Measurements from ENCODE around the gene HS6ST2. TPM values are rescaled to one million over a fixed set of nuclear protein-coding genes. Genes with fewer than 3 reads are reported as not detected.

The HS6ST2 gene
- total RNA-seq, 2 experiments from 2014 or later: not detected

GRCh38 chrX:132716006-132716405 is 242.4 kb downstream of the HS6ST2 start:
- Mint-ChIP-seq H3K36me3 (no peaks in the 10 kb centered on the region), H3K4me1 (no peaks in the 10 kb centered on the region), H3K27me3 (no peaks in the 10 kb centered on the region), H3K9me3 (peaks cover 4% of the 10 kb centered on the region), H3K27ac (no peak overlapping the region), H3K4me3 (no peak overlapping the region)
- POLR2A ChIA-PET: no interaction called here
- DNase-seq: no peak
- no peak for ATAC-seq (ENCODE audit: low read depth)

DNA sequence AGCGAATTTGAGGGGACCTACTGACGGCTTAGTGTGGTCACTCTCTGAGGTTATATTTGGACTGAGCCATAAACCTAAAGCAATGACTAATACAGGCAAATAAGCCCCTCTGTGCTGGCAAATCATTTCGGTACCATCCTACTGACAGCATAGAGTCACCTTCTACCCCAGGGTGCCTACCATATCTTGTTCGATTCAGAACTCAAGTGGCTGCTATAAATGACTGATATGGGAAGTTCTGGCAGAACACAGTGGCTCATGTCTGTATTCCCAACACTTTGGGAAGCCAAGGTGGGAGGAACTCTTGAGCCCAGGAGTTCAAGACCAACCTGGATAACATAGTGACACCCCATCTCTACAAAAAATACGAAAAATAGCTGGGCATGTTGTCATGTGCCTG is 243.5 kb downstream of the HS6ST2 start:
- ATAC-seq (ENCODE audit: low read depth) (no peak), DNase-seq (no peak)
- Mint-ChIP-seq H3K36me3 (no peaks in the 10 kb centered on the region), H3K4me3 (no peak overlapping the region), H3K9me3 (no peaks in the 10 kb centered on the region), H3K4me1 (no peaks in the 10 kb centered on the region), H3K27me3 (no peaks in the 10 kb centered on the region), H3K27ac (no peak overlapping the region)
- POLR2A ChIA-PET: no interaction called here

DNA sequence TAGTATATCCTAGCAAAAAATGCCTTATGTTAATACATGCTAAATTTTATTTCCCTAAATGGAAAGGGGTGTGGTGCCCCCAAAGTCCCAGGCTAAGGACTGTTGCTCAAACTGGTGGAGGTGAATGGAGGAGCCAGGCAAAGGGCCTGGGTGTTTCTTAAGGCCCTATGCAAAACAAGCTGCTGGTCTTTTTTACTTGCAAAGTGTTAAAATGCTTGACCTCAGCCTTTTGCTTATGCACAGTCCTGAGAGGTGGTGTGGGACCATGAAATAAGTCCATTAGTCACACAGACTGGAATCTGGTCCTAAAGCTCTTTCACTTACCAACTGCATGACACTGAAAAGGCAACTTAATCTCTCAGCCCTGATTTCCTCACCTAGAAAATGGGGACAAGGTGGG is 246.1 kb downstream of the HS6ST2 start:
- Mint-ChIP-seq H3K9me3 (no peaks in the 10 kb centered on the region), H3K27me3 (no peaks in the 10 kb centered on the region), H3K27ac (no peak overlapping the region), H3K36me3 (no peaks in the 10 kb centered on the region), H3K4me1 (no peaks in the 10 kb centered on the region), H3K4me3 (no peak overlapping the region)
- POLR2A ChIA-PET: no interaction called here
- ATAC-seq (ENCODE audit: low read depth) (no peak), DNase-seq (no peak)

DNA sequence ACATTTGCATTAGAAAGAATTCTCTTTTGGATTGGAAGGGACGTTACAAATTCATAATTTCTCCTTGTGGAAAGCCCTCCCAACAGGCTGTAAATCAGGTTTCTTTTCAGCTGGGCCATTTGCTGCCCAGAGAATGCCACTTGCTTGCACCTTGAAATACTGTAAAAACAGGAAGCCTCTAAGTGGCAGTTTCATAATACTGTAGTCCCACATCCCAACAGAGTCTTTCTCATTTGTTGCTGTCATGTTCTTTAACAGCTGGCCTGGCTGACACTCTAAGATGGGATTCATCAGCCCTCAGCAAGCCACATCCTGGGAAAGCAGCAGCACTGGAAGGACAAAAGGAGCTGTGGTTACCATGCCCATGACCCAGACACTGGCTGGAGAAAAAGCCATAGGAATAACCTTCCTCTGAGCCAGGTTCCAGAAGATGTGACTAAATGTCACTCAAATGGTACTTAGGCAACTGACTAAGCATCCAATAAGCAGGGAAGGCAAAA is 247.7 kb downstream of the HS6ST2 start:
- Mint-ChIP-seq H3K4me3 (no peak overlapping the region), H3K9me3 (no peaks in the 10 kb centered on the region), H3K36me3 (no peaks in the 10 kb centered on the region), H3K27me3 (peaks cover 3% of the 10 kb centered on the region), H3K4me1 (no peaks in the 10 kb centered on the region), H3K27ac (no peak overlapping the region)
- POLR2A ChIA-PET: no interaction called here
- DNase-seq (no peak), ATAC-seq (ENCODE audit: low read depth) (no peak)

GRCh38 chrX:132708529-132708928 is 249.9 kb downstream of the HS6ST2 start:
- ATAC-seq (ENCODE audit: low read depth) (no peak), DNase-seq (no peak)
- Mint-ChIP-seq H3K9me3 (no peaks in the 10 kb centered on the region), H3K27me3 (peaks cover 3% of the 10 kb centered on the region), H3K36me3 (no peaks in the 10 kb centered on the region), H3K27ac (no peak overlapping the region), H3K4me3 (no peak overlapping the region), H3K4me1 (no peaks in the 10 kb centered on the region)
- POLR2A ChIA-PET: no interaction called here

DNA sequence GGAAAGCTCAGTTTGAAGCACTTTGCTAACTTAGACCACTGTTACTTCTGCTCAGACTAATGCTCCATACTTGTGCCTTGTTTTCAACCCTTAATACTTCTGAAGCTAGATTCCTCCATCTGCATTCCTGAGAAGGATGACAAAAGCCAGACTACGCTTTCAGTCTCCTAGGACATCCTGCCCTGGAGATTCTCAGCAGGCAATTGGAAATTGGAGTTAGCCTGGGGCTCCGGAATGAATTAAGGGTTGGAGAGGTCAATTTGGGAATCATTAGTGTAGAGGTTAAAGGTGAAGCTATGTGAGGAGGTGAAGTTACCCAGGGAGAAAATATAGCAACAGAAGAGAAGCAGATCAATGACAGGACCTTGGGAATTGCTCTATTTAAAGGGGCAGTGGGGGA is 253.7 kb downstream of the HS6ST2 start:
- Mint-ChIP-seq H3K9me3 (no peaks in the 10 kb centered on the region), H3K4me3 (no peak overlapping the region), H3K36me3 (no peaks in the 10 kb centered on the region), H3K27ac (no peak overlapping the region), H3K27me3 (peaks cover 3% of the 10 kb centered on the region), H3K4me1 (no peaks in the 10 kb centered on the region)
- DNase-seq (no peak), ATAC-seq (ENCODE audit: low read depth) (no peak)
- POLR2A ChIA-PET: no interaction called here

DNA sequence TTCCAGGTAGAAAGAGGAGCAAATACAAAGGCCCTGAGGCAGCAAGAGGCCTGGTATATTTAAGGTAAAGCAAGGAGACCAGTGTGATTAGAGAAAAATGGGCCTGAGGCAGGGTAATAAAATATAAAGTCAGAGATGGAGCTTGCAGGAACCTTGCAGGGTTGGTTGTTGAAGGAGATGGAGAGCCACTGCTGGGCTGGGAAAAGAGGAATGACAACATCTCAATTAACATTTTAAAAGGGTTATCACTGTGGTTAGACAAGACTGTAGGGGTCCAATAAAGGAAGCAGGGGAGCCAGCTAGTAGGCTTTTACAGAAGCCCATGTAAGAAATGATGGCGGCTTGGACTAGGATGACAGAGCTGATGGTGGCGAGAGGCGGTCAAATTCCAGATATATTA is 264.0 kb downstream of the HS6ST2 start:
- no peak overlapping the region for H3K27ac Mint-ChIP-seq
- H3K4me1 Mint-ChIP-seq: no peaks in the 10 kb centered on the region
- no peak for ATAC-seq (ENCODE audit: low read depth)

GRCh38 chrX:132692526-132692925 is 265.9 kb downstream of the HS6ST2 start:
- ATAC-seq (ENCODE audit: low read depth): no peak

More for the DNA sequence above, 264.0 kb downstream of the HS6ST2 start:
- no peaks in the 10 kb centered on the region for H3K36me3 Mint-ChIP-seq
- H3K27me3 Mint-ChIP-seq: no peaks in the 10 kb centered on the region
- DNase-seq: no peak
- POLR2A ChIA-PET: no interaction called here
- no peaks in the 10 kb centered on the region for H3K9me3 Mint-ChIP-seq
- H3K4me3 Mint-ChIP-seq: no peak overlapping the region

DNA sequence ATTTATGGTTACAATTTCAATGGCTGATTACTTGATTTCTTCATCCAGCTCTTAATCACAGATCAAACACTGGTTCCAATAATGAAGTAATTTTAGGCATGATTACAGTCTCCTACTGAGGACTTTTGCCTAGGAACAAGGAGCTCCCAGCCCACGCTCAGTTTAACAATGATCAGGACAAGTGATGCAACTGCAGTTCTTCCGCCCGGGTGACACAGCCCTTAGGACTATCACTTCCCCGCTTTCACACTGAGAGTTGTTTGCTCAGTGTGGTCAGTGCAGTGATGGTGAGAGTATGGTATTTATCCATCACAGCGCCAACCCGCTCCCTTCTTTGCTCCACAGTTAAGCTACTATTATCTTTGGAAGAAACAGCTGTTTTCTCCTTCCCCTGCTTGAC is 266.4 kb downstream of the HS6ST2 start:
- no peak for DNase-seq
- Mint-ChIP-seq H3K4me3 (no peak overlapping the region), H3K4me1 (no peaks in the 10 kb centered on the region), H3K27me3 (peaks cover 6% of the 10 kb centered on the region), H3K36me3 (no peaks in the 10 kb centered on the region), H3K9me3 (no peaks in the 10 kb centered on the region), H3K27ac (no peak overlapping the region)
- POLR2A ChIA-PET: no interaction called here
- no peak for ATAC-seq (ENCODE audit: low read depth)

More at GRCh38 chrX:132692526-132692925, 265.9 kb downstream of the HS6ST2 start:
- POLR2A ChIA-PET: no interaction called here
- Mint-ChIP-seq H3K27ac (no peak overlapping the region), H3K4me1 (no peaks in the 10 kb centered on the region), H3K9me3 (no peaks in the 10 kb centered on the region), H3K4me3 (no peak overlapping the region), H3K36me3 (no peaks in the 10 kb centered on the region), H3K27me3 (peaks cover 3% of the 10 kb centered on the region)
- DNase-seq: no peak

- Mint-ChIP-seq H3K9me3 (no peaks in the 10 kb centered on the region), H3K27ac (no peak overlapping the region), H3K4me1 (no peaks in the 10 kb centered on the region), H3K36me3 (no peaks in the 10 kb centered on the region), H3K4me3 (no peak overlapping the region), H3K27me3 (peaks cover 7% of the 10 kb centered on the region)
- POLR2A ChIA-PET: no interaction called here
- no peak for DNase-seq
- ATAC-seq (ENCODE audit: low read depth): no peak
These were observed 268.5 kb downstream of the HS6ST2 start for GRCh38 chrX:132689612-132690563.

DNA sequence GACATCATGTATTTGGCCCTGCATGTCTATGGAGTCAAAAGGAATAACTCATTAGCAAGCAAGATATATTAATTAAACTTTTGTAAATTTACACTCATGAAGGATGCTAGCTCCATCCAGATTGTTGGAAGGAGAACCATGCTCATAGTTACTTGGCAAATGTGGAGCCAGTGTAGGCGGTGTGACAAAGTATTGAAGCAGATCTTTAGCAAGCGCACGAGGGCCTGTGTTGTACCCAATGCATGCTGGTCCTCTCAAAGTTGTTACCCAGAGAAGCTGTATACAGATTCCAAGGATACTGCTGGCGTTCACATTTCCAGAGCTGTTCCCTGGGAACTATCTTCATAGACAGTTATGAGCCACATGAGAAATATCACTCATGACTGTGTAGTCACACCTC is 273.2 kb downstream of the HS6ST2 start:
- POLR2A ChIA-PET: no interaction called here
- no peak for DNase-seq
- H3K9me3 Mint-ChIP-seq: peaks cover 1% of the 10 kb centered on the region
- no peak overlapping the region for H3K4me3 Mint-ChIP-seq
- H3K36me3 Mint-ChIP-seq: peaks cover under 1% of the 10 kb centered on the region
- H3K4me1 Mint-ChIP-seq: no peaks in the 10 kb centered on the region
- H3K27ac Mint-ChIP-seq: no peak overlapping the region
- no peak for ATAC-seq (ENCODE audit: low read depth)
- peaks cover 7% of the 10 kb centered on the region for H3K27me3 Mint-ChIP-seq

DNA sequence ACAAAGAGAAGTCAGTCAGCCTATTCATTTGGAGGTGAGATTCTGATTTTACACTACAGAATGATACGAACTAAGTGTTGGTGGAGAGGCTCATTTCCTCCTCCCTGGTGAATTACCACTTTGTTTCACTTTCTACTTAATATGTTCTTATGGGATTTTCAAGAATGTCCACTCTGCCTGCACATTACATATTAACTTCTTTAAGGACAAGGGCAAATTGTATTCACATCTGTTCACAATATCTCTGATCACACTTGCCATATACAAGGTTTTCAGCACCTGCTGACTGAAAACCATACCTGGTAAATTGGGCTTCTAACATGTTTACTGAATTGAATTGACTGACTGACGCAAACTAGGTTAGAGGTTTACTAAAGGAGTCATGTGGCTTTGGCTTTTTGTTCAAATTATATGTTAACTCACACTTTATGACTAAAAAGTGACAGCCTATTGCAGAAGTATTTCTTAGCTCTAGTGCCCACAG is 281.2 kb downstream of the HS6ST2 start:
- no peak for DNase-seq
- no peak for ATAC-seq (ENCODE audit: low read depth)
- Mint-ChIP-seq H3K4me3 (no peak overlapping the region), H3K36me3 (peaks cover 2% of the 10 kb centered on the region), H3K27me3 (no peaks in the 10 kb centered on the region), H3K27ac (no peak overlapping the region), H3K9me3 (peaks cover 8% of the 10 kb centered on the region), H3K4me1 (peaks cover 1% of the 10 kb centered on the region)
- POLR2A ChIA-PET: no interaction called here

DNA sequence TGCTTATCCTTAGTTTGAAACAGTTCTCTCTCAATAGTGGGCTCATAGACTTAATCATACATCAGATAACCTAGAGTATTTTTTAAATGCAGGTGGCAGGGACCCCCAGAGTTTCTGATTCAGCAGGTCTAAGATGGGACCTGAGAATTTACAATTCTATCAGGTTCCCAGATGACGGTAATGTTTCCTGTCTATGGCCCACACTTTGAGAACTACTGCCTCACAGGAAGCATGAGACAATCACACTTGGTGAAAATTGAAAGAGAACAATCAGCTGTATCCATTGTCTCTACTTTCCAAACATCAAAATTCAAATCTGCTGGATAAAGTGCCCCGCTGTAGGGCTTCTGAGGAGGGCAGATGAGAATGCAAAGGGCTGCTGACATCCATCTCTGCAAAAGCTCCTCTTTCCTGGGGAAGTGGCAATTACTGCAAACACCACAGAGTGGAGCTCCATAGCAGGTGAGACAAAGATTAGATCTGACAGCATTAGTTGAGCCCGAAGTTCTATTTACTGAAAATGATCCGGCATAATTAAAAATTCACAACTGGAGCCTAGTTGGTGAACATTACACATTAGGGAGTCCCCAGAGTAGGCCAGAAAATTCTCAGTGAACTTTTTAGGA is 281.8 kb downstream of the HS6ST2 start:
- no peak for DNase-seq
- peaks cover 8% of the 10 kb centered on the region for H3K9me3 Mint-ChIP-seq
- H3K36me3 Mint-ChIP-seq: peaks cover 3% of the 10 kb centered on the region
- POLR2A ChIA-PET: no interaction called here
- no peak for ATAC-seq (ENCODE audit: low read depth)
- peaks cover 1% of the 10 kb centered on the region for H3K4me1 Mint-ChIP-seq
- H3K27ac Mint-ChIP-seq: no peak overlapping the region
- no peaks in the 10 kb centered on the region for H3K27me3 Mint-ChIP-seq
- no peak overlapping the region for H3K4me3 Mint-ChIP-seq

DNA sequence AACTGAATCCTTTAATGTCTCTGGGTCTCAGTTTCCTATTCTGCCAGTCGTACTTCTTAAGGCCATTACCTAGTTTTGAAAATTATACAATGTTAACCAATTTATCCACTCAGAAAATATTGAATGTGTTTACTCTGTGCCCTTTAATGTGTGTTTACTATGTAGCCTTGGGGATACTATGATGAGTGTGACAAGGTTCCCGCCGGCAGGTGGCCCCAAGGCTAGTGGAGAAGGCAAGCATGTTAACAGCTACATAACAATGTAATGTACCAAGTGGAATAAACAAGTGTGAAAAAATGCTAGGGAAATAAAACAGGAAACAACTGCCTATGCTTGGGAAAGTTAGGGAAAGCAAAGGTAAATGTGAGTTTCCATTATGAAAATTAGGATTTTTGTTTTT is 282.3 kb downstream of the HS6ST2 start:
- H3K36me3 Mint-ChIP-seq: peaks cover 3% of the 10 kb centered on the region
- no peak overlapping the region for H3K4me3 Mint-ChIP-seq
- DNase-seq (no peak), ATAC-seq (ENCODE audit: low read depth) (no peak)
- H3K9me3 Mint-ChIP-seq: peaks cover 8% of the 10 kb centered on the region
- H3K27ac Mint-ChIP-seq: no peak overlapping the region
- H3K4me1 Mint-ChIP-seq: peaks cover 1% of the 10 kb centered on the region
- POLR2A ChIA-PET: no interaction called here
- H3K27me3 Mint-ChIP-seq: no peaks in the 10 kb centered on the region

All from activated naive CD8-positive, alpha-beta T cell treated with anti-CD3 and anti-CD28 coated beads, Interleukin-2, amount 10 ng/mL, durations not matched to agents 7 days and 5 days (primary cell).